HFF-Myc (cell line): ENCODE measurements around the gene DHX15.

Experiments used
- DNase-seq: peaks from one replicate; pipeline ENCODE4 v3.0.0-alpha.2; 2011; ENCODE audit warnings: low read depth; ENCODE audit errors: extremely low read depth
- H3K4me3 ChIP-seq: replicated peaks from 2 replicates; pipeline ENCODE4 v1.5.1; 2011; ENCODE audit warnings: low read depth, mild to moderate bottlenecking, control low read depth, low read length
- TF ChIP-seq, protein P1 (sequence below): IDR thresholded peaks from 2 replicates; pipeline ENCODE4 v1.5.1; 2012; ENCODE audit warnings: mild to moderate bottlenecking, low read depth, low read length, control low read depth; ENCODE audit errors: missing control alignments

DHX15 gene

DNA sequence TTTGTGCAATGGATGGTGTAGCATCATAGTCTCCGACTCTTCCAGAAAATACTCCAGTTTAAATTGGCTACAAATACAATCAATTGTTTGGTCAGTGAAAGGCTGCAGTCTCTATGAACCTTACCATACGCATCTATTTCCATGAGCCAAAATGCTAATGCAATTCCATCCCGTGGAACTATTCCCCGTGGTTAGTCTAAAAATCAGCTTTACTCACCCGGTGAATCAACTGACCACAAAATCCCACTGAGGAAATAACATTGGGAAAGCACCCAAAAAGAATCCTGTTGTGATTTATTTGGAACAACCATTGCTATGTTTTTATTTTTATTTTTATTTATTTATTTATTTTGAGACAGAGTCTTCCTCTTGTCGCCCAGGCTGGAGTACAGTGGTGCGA, 87.1 kb downstream of the DHX15 start:
- TF ChIP-seq, protein P1, sequence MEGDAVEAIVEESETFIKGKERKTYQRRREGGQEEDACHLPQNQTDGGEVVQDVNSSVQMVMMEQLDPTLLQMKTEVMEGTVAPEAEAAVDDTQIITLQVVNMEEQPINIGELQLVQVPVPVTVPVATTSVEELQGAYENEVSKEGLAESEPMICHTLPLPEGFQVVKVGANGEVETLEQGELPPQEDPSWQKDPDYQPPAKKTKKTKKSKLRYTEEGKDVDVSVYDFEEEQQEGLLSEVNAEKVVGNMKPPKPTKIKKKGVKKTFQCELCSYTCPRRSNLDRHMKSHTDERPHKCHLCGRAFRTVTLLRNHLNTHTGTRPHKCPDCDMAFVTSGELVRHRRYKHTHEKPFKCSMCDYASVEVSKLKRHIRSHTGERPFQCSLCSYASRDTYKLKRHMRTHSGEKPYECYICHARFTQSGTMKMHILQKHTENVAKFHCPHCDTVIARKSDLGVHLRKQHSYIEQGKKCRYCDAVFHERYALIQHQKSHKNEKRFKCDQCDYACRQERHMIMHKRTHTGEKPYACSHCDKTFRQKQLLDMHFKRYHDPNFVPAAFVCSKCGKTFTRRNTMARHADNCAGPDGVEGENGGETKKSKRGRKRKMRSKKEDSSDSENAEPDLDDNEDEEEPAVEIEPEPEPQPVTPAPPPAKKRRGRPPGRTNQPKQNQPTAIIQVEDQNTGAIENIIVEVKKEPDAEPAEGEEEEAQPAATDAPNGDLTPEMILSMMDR: no peak
- DNase-seq: no peak
- no peak overlapping the region for H3K4me3 ChIP-seq

GRCh38 chr4:24496597-24496996, 87.8 kb downstream of the DHX15 start:
- no peak for DNase-seq
- H3K4me3 ChIP-seq: no peak overlapping the region
- TF ChIP-seq, protein P1: no peak

DNA sequence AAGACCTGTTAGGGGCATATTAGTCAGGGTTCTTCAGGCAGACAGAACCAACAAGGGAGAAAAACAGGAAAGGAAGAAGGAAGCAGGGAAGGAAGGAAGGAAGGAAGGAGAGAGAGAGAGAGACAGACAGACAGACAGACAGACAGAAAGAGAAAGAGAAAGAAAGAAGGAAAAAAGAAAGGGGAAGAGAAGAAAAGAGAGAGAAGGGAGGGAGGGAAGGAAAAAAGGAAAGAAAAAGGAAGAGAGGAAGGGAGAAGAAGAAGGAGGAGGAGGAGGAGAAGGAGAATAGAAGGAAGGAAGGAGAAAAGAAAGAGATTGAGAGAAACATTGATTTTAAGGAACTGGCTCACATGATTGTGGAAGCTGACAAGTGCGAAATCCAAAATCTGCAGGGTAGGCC, 89.0 kb downstream of the DHX15 start:
- TF ChIP-seq, protein P1: no peak
- no peak overlapping the region for H3K4me3 ChIP-seq
- no peak for DNase-seq

- DNase-seq: no peak
- no peak overlapping the region for H3K4me3 ChIP-seq
- TF ChIP-seq, protein P1: no peak
Observed at GRCh38 chr4:24489870-24490269, 94.5 kb downstream of the DHX15 start.

DNA sequence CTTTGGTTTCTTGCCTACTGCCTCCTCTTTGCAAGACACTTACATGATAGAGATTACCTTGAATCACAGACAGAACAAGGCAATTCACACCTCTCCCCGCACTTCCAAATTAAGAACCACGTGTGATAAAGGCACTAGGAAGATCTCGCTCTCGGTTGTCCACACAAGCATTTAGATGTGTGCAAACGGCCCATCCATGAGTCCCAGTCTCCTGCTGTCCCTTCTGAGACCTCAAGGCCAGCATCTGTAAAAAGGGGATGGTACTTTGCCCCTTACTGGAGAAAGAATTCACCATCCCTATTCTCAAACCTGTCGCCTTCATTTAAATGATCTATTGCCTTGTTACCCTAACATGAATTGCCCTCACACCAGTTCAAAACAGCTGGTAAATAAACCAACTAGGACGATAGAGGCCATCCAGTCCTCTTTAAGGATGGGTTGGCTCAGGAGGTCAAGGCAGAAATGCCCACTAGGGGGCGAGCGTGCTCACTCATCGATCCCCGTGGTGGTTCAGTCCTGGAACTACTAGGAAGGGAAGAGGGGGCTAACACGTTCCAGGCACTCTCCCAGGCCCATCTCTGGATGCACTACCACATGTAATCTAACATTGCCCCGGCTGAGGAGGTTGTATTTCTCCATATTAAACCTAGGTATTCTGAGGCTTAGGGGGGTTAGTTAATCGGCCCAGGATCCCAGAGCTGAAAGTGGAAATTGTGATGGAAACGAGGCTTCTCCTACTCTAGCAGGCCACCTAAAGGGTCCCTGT, 95.8 kb downstream of the DHX15 start:
- no peak for DNase-seq
- TF ChIP-seq, protein P1: peak; percentile 93
- no peak overlapping the region for H3K4me3 ChIP-seq

DNA sequence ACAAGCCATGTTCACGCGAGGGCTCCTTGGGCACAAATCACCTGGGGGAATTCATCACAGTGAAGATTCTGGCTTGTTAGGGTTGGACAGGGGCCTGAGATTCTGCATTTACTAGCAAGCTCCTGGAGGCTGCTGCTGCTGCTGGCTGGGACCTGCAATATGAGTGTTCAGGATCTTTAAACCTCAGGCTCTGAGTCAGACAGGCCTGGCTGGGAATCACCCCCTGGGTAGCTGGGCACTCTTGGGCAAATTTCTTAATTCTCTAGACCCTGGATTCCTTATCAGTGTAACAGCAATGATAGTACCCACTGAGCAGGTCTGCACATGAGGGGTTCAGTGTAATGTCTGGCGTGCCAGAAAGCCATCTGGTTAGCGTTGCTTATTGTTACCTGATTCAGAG, 101.5 kb downstream of the DHX15 start:
- TF ChIP-seq, protein P1: no peak
- no peak for DNase-seq
- no peak overlapping the region for H3K4me3 ChIP-seq

GRCh38 chr4:24477919-24478318, 106.4 kb downstream of the DHX15 start:
- H3K4me3 ChIP-seq: no peak overlapping the region
- TF ChIP-seq, protein P1: no peak
- DNase-seq: peak; percentile 63
